LNCaP clone FGC (cell line): ENCODE results near the gene NOTCH1.

Experiments
- DNase-seq: peaks from one replicate; pipeline ENCODE4 v3.0.0-alpha.2; 2011; ENCODE audit warnings: low read depth
- H3K4me3 ChIP-seq: 2 replicates; pipeline ENCODE4 v1.5.1; 2011; ENCODE audit warnings: mild to moderate bottlenecking, low read depth, low read length, control low read depth
- TF ChIP-seq, protein P1 (sequence below): IDR thresholded peaks from 2 replicates; pipeline ENCODE4 v1.5.1; 2012; ENCODE audit warnings: mild to moderate bottlenecking; ENCODE audit not compliant: control insufficient read depth, insufficient read depth; ENCODE audit errors: extremely low read depth

The NOTCH1 gene

DNA sequence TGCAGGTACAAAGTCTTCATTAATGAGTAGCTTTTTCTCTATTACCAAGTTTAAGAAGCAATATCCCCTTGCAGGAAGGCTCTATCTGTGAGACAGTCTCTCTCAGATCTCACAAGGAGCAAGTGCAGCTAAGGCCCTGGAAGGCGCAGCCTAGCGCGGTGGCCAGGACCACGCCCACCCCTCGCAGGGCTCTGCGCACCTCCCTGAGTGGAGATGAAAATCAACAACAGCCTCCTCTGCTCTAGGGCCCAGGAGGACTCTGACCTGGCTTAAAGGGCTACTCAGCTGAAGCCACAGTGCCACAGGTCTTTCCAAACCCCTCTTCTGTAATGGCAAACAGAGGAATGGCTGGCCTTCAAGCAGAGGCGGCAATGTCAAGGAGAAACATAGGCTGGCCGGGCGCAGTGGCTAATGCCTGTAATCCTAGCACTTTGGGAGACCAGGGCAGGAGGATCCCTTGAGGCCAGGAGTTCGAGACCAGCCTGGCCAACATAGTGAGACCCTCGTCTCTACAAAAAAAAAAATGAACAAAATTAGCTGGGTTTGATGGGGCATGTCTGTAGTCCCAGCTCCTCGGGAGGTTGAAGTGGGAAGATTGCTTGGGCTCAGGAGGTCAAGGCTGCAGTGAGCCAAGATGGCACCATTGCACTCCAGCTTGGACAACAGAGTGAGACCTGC, 74.9 kb downstream of the NOTCH1 start:
- DNase-seq = no peak
- no peak overlapping the region for H3K4me3 ChIP-seq
- TF ChIP-seq, protein P1, sequence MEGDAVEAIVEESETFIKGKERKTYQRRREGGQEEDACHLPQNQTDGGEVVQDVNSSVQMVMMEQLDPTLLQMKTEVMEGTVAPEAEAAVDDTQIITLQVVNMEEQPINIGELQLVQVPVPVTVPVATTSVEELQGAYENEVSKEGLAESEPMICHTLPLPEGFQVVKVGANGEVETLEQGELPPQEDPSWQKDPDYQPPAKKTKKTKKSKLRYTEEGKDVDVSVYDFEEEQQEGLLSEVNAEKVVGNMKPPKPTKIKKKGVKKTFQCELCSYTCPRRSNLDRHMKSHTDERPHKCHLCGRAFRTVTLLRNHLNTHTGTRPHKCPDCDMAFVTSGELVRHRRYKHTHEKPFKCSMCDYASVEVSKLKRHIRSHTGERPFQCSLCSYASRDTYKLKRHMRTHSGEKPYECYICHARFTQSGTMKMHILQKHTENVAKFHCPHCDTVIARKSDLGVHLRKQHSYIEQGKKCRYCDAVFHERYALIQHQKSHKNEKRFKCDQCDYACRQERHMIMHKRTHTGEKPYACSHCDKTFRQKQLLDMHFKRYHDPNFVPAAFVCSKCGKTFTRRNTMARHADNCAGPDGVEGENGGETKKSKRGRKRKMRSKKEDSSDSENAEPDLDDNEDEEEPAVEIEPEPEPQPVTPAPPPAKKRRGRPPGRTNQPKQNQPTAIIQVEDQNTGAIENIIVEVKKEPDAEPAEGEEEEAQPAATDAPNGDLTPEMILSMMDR = no peak

DNA sequence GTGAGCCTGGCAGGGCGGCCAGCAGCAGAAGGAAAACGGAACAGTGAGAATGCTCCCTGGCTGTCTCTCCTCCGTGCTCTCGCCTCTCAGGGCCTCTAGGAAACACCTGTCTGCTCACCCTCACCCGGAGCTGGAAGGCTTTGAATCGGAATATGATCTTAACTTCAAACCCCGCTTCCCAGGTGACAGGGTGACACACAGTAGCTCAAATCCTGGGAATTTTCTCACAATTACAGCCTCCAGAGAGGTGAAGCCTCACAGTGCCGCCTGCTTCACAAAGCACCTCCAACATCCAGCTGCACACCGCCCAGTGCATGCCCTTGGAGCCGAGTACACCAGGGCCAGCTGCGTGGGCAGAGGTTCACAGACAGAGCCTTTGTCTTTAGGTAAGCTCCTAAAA, 75.5 kb downstream of the NOTCH1 start:
- TF ChIP-seq, protein P1 = no peak
- no peak overlapping the region for H3K4me3 ChIP-seq
- no peak for DNase-seq

DNA sequence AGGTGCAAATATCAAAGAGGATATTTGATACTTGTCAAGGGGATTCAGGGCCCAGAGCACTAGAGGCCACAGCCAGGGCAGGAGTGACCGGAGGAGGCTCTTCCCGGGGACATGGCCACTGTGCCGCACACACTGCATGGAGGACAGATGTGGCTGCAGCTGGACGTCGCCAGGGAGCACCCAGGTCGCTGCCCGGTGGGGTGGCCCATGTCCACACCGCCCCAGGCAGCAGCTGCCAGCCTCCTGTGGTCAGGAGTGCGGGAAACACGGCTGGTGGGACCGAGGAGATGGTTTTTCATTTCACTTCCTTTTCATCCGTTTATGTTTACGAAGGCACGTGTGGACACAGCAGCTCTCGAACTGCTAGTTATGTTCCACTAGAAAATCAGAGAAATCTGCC, 78.1 kb downstream of the NOTCH1 start:
- H3K4me3 ChIP-seq = no peak overlapping the region
- no peak for DNase-seq
- TF ChIP-seq, protein P1 = no peak

DNA sequence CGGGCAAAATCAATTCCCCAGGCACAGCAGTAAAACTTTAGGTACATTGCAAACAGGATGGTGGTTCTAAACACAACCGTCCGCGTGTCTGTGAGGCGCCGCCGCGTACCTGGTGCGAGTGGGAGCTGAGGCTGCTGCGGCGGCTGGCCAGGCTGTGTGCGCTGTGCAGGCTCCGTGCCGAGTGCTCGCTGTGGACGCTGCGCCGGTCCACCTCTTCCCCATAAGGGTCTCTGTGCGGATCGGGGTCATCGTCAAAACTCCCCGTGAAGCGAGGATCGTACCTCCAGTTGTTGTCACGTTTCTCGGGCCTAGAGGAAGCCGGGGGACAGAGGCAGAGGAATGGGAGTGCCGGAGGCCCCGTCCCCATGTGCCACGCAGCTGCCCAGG, 79.7 kb downstream of the NOTCH1 start:
- no peak overlapping the region for H3K4me3 ChIP-seq
- DNase-seq = no peak
- TF ChIP-seq, protein P1 = no peak

DNA sequence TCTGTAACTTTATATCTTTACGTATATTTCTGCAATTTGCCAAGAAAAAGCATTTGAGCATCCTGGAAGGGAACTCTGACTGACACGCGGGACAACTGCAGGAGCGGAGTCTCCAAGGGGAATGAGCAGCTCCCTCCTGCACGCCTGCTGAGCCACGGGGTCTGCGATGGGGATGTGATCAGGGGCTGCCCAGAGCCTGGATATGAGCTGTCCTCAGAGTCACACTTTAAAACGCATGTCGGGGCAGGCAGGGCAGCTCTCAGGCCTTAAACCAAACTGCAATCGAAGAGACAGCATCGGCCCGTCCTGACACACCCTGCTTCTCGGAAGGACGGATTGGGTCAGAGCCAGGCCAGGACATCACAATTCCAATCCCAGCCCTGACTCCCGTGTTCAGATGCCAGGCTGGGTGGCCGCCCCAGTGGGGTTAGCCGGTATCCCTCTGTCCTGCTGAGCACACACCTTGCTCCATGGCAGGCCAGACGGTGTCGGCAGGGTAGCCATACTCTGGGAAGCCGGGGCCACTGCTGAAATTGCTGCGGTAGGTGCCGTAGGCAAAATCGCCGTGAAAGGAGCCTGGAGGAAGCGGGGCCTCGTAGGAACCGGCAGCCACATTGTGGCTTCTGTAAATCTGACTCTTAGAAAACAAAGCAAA, 80.2 kb downstream of the NOTCH1 start:
- H3K4me3 ChIP-seq = no peak overlapping the region
- TF ChIP-seq, protein P1 = no peak
- no peak for DNase-seq

DNA sequence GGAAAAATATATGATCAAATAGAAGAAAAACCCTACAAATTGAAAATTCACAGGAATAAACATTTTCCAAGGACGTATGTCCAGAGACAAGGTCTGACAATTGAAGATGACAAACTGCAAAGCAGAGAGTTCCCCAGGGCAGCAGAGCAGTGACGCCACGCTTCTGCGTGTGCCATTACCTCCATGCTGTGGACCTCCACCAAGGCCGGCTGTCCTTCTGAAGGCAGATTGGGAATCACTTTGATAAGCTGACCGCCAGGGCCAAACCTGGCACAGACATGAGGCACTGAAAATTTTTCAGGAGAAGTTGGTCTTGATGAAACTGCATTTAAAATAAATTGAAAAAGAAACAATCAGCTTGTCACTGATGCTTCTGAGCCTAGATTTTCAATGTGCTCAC, 81.6 kb downstream of the NOTCH1 start:
- no peak for DNase-seq
- no peak overlapping the region for H3K4me3 ChIP-seq
- TF ChIP-seq, protein P1 = no peak

DNA sequence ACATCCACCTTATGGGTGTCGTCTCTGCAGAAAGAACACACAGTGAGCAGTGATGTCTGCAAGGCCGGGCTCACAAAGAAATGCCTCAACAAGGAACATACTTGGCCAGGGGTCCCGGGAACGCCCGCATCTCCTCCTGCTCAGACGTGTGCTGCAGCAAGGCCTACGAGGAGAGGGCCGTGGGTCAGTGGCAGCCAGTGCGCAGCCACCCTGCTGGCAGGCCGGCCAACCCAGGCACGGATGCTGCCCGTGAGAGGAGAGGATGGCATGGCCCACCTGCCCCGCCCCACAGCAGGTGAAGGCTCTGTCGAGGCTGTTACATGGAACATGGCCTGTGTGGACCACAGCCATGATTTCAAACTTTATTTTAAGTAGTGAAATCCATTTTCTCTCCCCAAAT, 82.3 kb downstream of the NOTCH1 start:
- DNase-seq = no peak
- TF ChIP-seq, protein P1 = no peak
- no peak overlapping the region for H3K4me3 ChIP-seq
